K562 (cell line): ENCODE data around the gene GAB2. TPM values are rescaled to one million over a fixed set of nuclear protein-coding genes. Genes with fewer than 3 reads are reported as not detected.

ENCODE experiments used
- CCAR2 ChIP-seq: fragments of 200-400 bp; formaldehyde crosslinking; IDR thresholded peaks from 2 replicates; pipeline ENCODE4 v1.6.1; 2017; ENCODE audit warnings: mild to moderate bottlenecking, low read depth, low read length
- CREBBP ChIP-seq: IDR thresholded peaks from one replicate; pipeline ENCODE4 v1.6.1; 2012; ENCODE audit warnings: low read depth, mild to moderate bottlenecking, control low read depth, inconsistent platforms, low read length
- CREM ChIP-seq: IDR thresholded peaks from 2 replicates; pipeline ENCODE4 v1.6.1; 2014; ENCODE audit warnings: antibody characterized with exemption, low read depth
- DDX20 ChIP-seq: fragments of 450-650 bp; IDR thresholded peaks from 2 replicates; pipeline ENCODE4 v1.6.1; 2016; ENCODE audit warnings: missing genetic modification characterization, low read depth, mild to moderate bottlenecking, missing compliant biosample characterization, moderate library complexity
- FOXA1 ChIP-seq: fragments of 450-650 bp; IDR thresholded peaks from 2 replicates; pipeline ENCODE4 v1.6.1; 2016; ENCODE audit warnings: mild to moderate bottlenecking, borderline replicate concordance
- HEY1 ChIP-seq: fragments of 250-450 bp; sonication (Bioruptor Pico); IDR thresholded peaks from 2 replicates; pipeline ENCODE4 v1.5.0; 2020; ENCODE audit warnings: mild to moderate bottlenecking, moderate library complexity, borderline replicate concordance
- NR4A1 ChIP-seq, 2 experiments: fragments of 250-450 bp in 1 of 2; fragments of 450-650 bp in 1 of 2; sonication (Bioruptor Pico) in 1 of 2; IDR thresholded peaks; 2 replicates each; pipeline versions ENCODE4 v1.4.0 to v1.6.1; 2016 to 2020; ENCODE audit warnings: mild to moderate bottlenecking in 2 of 2, missing compliant biosample characterization in 1 of 2, missing genetic modification characterization in 1 of 2, moderate library complexity in 1 of 2
- PCBP1 ChIP-seq: fragments of 200-400 bp; formaldehyde crosslinking; IDR thresholded peaks from 2 replicates; pipeline ENCODE4 v1.6.1; 2018; ENCODE audit warnings: mild to moderate bottlenecking, low read depth, low read length; ENCODE audit not compliant: poor library complexity, severe bottlenecking
- PRPF4 ChIP-seq: fragments of 200-400 bp; formaldehyde crosslinking; IDR thresholded peaks from one replicate; pipeline ENCODE4 v1.6.1; 2017; ENCODE audit warnings: low read length, low read depth, mild to moderate bottlenecking; ENCODE audit not compliant: insufficient read depth, poor library complexity, severe bottlenecking
- SP1 ChIP-seq: sonication (generic); formaldehyde crosslinking; IDR thresholded peaks from 2 replicates; pipeline ENCODE4 v1.8.1; 2022; ENCODE audit warnings: mild to moderate bottlenecking, missing genetic modification reagents
- SRF ChIP-seq, 2 experiments: fragments of 250-450, 450-650 bp in 1 of 2; sonication (Bioruptor Pico) in 1 of 2; sonication (generic) in 1 of 2; formaldehyde crosslinking; IDR thresholded peaks; 2 replicates each; pipeline versions ENCODE4 v1.5.0 to v1.5.1; 2020 to 2022; ENCODE audit warnings: mild to moderate bottlenecking in 1 of 2, missing genetic modification reagents in 1 of 2
- TCF7 ChIP-seq: sonication (generic); IDR thresholded peaks from 2 replicates; pipeline ENCODE4 v1.6.1; 2016; ENCODE audit warnings: antibody characterized with exemption, borderline replicate concordance
- TEAD4 ChIP-seq, 2 experiments: sonication (generic) in 1 of 2; formaldehyde crosslinking in 1 of 2; IDR thresholded peaks; 2 replicates each; pipeline versions ENCODE4 v1.6.1 to v1.8.0; 2012 to 2022; ENCODE audit warnings: borderline replicate concordance in 1 of 2, inconsistent platforms in 1 of 2, low read length in 1 of 2, mild to moderate bottlenecking in 1 of 2, missing genetic modification reagents in 1 of 2
- ZBED1 ChIP-seq: IDR thresholded peaks from 2 replicates; pipeline ENCODE4 v1.6.1; 2014
- ZFP1 ChIP-seq: fragments of 450-650 bp; formaldehyde crosslinking; IDR thresholded peaks from 2 replicates; pipeline ENCODE4 v1.4.0; 2020; ENCODE audit warnings: mild to moderate bottlenecking, mixed read lengths
- ZNF212 ChIP-seq: fragments of 450-650 bp; formaldehyde crosslinking; IDR thresholded peaks from 2 replicates; pipeline ENCODE4 v1.4.0; 2020; ENCODE audit warnings: mild to moderate bottlenecking
- ZNF224 ChIP-seq: sonication (generic); formaldehyde crosslinking; IDR thresholded peaks from 2 replicates; pipeline ENCODE4 v1.8.0; 2022; ENCODE audit warnings: mild to moderate bottlenecking, missing genetic modification reagents
- ZNF696 ChIP-seq: fragments of 250-450 bp; sonication (Bioruptor Pico); conservative IDR thresholded peaks from 2 replicates; pipeline ENCODE4 v1.4.0; 2020; ENCODE audit warnings: mild to moderate bottlenecking, moderate library complexity
- polyA plus RNA-seq, 8 experiments: library from polyadenylated mRNA; depleted of rRNA in 4 of 8; stranded (reverse) in 5 of 8; unstranded in 3 of 8; fragments of >200 nt; fragmentation: Nextera tagmentation in 2 of 8; fragmentation: Illumina TruSeq in 1 of 8; extraction: Ambion mirVana in 2 of 8; extraction: Trizol in 1 of 8; gene quantifications; 2 replicates each; pipeline versions ENCODE4 v1.2.1 to v1.2.3, GENCODE V29; 2011 to 2014; ENCODE audit warnings: inconsistent platforms in 1 of 8, missing spikeins in 1 of 8
- total RNA-seq, 7 experiments: library from RNA; depleted of rRNA in 6 of 7; stranded (reverse); fragments of >200 nt in 6 of 7; fragmentation: Illumina TruSeq in 2 of 7; extraction: Trizol in 2 of 7; gene quantifications; 2 replicates each; pipeline versions ENCODE4 v1.2.1 to v1.2.3, GENCODE V29; 2011 to 2021; ENCODE audit warnings: low replicate concordance in 1 of 7
- TF ChIP-seq, protein P1 (sequence below): fragments of 450-650 bp; formaldehyde crosslinking; IDR thresholded peaks from 2 replicates; pipeline ENCODE4 v1.4.0; 2020; ENCODE audit warnings: mild to moderate bottlenecking
- TF ChIP-seq, protein P2 (sequence below), 2 experiments: IDR thresholded peaks; 2 replicates each; pipeline ENCODE4 v1.6.1; 2012; ENCODE audit warnings: improper control_type of control experiment in 2 of 2, low read depth in 2 of 2, low read length in 2 of 2, borderline replicate concordance in 1 of 2
- TF ChIP-seq, protein P3 (sequence below), 2 experiments: fragments of 450-650 bp; conservative IDR thresholded peaks; 2 replicates each; pipeline ENCODE4 v1.6.1; 2017; ENCODE audit warnings: mild to moderate bottlenecking in 2 of 2, moderate library complexity in 2 of 2

GAB2 gene
- total and polyA plus RNA-seq, 9 of the 15 experiments (the other 6 are each of a cell fraction or from before 2014, with no cell fraction given) = 2.3 to 35.2 (median 16.1) TPM

DNA sequence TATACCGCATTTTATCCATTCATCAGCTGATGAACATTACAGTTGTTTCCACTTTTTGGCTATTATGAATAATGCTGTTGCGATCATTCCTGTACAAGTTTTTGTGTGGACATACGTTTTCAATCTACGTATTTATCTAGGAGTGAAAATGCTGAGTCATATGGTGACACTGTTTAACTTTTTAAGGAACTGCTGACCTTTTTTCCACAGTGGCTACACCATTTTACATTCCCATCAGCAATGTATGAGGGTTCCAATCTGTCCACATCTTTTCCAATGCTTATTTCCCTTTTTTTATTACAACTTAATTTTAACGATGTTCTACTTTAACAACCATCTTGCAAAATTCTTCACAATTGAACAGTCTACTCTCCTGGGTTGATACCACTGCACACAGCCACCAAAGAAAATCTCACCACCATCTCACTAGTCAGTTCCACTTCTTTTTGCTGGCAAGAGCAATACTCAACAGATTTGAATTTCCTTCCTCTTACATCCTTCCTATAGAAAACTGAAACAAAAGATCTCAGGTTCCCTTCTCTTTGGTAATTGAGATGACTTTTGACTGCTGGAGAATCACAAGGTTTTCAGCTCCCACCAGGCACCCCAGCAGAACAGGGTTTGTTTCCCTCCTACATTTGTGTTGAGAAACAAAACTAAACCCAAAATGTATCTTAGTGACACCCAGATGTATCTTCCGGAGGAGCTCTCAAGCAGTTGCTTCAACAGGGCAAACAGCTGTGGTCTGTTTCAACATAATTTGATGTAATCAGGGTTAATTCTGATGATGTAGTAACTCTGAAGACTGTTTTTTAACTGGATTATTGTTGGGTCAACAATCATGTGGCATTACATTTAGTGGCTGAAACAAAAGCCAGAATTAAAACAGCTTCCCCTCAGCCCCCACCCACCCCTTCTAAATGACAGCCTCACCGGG, 7.0 kb upstream of the GAB2 start (continued):
- TF ChIP-seq, protein P1, sequence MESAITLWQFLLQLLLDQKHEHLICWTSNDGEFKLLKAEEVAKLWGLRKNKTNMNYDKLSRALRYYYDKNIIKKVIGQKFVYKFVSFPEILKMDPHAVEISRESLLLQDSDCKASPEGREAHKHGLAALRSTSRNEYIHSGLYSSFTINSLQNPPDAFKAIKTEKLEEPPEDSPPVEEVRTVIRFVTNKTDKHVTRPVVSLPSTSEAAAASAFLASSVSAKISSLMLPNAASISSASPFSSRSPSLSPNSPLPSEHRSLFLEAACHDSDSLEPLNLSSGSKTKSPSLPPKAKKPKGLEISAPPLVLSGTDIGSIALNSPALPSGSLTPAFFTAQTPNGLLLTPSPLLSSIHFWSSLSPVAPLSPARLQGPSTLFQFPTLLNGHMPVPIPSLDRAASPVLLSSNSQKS = no peak
- TF ChIP-seq TEAD4 (IDR thresholded peaks at IDR 0.05; ENCODE audit: low read length) (no peak), TEAD4 (CRISPR knock-in tag; IDR thresholded peaks at IDR 0.05; ENCODE audit: borderline replicate concordance) (no peak), ZNF696 (CRISPR knock-in tag) (no peak), NR4A1 (CRISPR knock-in tag; IDR thresholded peaks at IDR 0.05) (no peak), NR4A1 (tag; IDR thresholded peaks at IDR 0.05) (peak; percentile 77), CREBBP (no peak), ZBED1 (no peak), DDX20 (tag) (0 out of 2 replicates have a peak, but pooled peaks have one; percentile 53), PRPF4 (no peak), FOXA1 (no peak), CREM (no peak), ZNF212 (CRISPR knock-in tag) (no peak), SRF (CRISPR knock-in tag; IDR thresholded peaks at IDR 0.05) (0 out of 4 replicates have a peak, but pooled peaks of 1 of the 2 experiments have one; percentile 31), CCAR2 (no peak), TCF7 (no peak), HEY1 (CRISPR knock-in tag) (no peak), ZNF224 (CRISPR knock-in tag) (no peak), SP1 (CRISPR knock-in tag) (no peak), ZFP1 (no peak), PCBP1 (no peak)
- TF ChIP-seq, protein P2, sequence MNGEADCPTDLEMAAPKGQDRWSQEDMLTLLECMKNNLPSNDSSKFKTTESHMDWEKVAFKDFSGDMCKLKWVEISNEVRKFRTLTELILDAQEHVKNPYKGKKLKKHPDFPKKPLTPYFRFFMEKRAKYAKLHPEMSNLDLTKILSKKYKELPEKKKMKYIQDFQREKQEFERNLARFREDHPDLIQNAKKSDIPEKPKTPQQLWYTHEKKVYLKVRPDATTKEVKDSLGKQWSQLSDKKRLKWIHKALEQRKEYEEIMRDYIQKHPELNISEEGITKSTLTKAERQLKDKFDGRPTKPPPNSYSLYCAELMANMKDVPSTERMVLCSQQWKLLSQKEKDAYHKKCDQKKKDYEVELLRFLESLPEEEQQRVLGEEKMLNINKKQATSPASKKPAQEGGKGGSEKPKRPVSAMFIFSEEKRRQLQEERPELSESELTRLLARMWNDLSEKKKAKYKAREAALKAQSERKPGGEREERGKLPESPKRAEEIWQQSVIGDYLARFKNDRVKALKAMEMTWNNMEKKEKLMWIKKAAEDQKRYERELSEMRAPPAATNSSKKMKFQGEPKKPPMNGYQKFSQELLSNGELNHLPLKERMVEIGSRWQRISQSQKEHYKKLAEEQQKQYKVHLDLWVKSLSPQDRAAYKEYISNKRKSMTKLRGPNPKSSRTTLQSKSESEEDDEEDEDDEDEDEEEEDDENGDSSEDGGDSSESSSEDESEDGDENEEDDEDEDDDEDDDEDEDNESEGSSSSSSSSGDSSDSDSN (IDR thresholded peaks at IDR 0.05; ENCODE audit: borderline replicate concordance in 1 of 2, low read depth in 2 of 2, low read length in 2 of 2) = no peak
- TF ChIP-seq, protein P3, sequence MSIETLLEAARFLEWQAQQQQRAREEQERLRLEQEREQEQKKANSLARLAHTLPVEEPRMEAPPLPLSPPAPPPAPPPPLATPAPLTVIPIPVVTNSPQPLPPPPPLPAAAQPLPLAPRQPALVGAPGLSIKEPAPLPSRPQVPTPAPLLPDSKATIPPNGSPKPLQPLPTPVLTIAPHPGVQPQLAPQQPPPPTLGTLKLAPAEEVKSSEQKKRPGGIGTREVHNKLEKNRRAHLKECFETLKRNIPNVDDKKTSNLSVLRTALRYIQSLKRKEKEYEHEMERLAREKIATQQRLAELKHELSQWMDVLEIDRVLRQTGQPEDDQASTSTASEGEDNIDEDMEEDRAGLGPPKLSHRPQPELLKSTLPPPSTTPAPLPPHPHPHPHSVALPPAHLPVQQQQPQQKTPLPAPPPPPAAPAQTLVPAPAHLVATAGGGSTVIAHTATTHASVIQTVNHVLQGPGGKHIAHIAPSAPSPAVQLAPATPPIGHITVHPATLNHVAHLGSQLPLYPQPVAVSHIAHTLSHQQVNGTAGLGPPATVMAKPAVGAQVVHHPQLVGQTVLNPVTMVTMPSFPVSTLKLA (conservative IDR thresholded peaks at IDR 0.05) = no peak
